ENCODE data around the gene CFAP157.

- TF ChIP-seq POLR2A (IDR thresholded peaks at IDR 0.05) (no peak), CTCF (IDR thresholded peaks at IDR 0.05) (no peak)
Observed at GRCh38 chr9:127676638-127677037, 30.1 kb upstream of the CFAP157 start.
